ENCODE measurements around the gene TSC22D3. TPM values are rescaled to one million over a fixed set of nuclear protein-coding genes. Genes with fewer than 3 reads are reported as not detected.

The TSC22D3 gene
- total RNA-seq, 1 experiment from 2014 or later: 28.1 TPM

DNA sequence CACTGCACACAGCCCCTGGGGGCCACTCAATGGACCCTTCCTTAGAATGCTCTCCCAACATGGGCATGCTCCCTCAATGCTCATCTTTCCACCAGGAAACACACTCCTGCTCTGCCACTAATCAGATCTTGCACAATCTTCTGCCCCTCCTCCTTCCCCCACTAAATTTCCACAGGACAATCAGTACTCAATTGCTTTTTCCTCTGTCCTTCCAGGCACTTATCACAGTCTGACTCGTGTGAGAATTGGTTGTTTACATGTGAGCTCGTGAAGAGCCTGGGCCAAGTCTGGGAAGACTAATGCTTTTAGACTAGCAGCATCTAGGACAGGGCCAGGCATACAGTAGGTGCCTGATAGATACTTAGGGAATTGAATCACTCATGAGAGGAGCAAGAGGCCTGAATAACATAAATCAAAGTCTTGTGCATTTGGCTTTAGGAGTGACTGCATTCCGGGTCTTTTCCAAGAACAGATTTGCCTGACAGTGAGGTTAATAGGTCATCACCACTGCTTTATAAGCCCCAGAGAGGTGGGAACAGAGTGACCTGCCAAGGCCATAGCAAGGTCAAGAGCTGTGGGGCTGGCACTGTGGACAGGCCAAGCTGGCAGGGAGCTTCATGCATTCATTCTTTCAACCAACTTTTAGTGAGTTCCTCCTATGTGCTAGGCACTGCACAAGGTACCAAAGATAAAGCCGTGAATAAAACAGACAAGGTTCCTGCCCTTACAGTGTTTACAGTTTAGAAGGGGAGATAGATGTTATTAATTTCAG lies 92.3 kb downstream of the TSC22D3 start:
- no peaks in the 10 kb centered on the region for H3K27me3 ChIP-seq (replicated peaks)
- no peaks in the 10 kb centered on the region for H3K36me3 ChIP-seq
- no peaks in the 10 kb centered on the region for H3K4me1 ChIP-seq (replicated peaks)
- no peak overlapping the region for H3K4me3 ChIP-seq
- DNase-seq (ENCODE audit: low read depth in 1 of 2, low spot score in 2 of 2): no peak
- H3K9me3 ChIP-seq (replicated peaks): no peaks in the 10 kb centered on the region
- H3K27ac ChIP-seq: no peak overlapping the region

DNA sequence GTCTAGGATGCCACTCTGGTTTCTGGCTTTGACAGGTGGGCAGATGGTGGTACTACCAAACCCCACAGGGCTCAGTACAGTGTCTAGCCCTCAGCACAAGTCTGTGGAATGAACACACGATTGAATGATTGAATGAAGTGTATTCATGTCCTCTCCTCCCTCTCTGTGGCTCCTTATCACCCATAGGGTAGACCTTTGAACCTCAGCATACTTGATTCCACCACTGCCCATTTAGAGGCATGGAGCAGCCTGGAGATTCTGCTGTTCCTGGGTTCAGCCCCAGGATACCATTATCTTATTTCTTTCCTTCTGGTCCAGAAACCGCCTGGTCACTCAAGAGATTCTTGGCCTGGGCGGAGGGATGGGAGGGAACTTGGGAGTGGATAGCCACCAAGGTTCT lies 93.3 kb downstream of the TSC22D3 start:
- no peaks in the 10 kb centered on the region for H3K9me3 ChIP-seq (replicated peaks)
- H3K36me3 ChIP-seq: no peaks in the 10 kb centered on the region
- no peak overlapping the region for H3K27ac ChIP-seq
- H3K4me1 ChIP-seq (replicated peaks): peaks cover 7% of the 10 kb centered on the region
- no peaks in the 10 kb centered on the region for H3K27me3 ChIP-seq (replicated peaks)
- no peak overlapping the region for H3K4me3 ChIP-seq
- DNase-seq (ENCODE audit: low read depth in 1 of 2, low spot score in 2 of 2): no peak

DNA sequence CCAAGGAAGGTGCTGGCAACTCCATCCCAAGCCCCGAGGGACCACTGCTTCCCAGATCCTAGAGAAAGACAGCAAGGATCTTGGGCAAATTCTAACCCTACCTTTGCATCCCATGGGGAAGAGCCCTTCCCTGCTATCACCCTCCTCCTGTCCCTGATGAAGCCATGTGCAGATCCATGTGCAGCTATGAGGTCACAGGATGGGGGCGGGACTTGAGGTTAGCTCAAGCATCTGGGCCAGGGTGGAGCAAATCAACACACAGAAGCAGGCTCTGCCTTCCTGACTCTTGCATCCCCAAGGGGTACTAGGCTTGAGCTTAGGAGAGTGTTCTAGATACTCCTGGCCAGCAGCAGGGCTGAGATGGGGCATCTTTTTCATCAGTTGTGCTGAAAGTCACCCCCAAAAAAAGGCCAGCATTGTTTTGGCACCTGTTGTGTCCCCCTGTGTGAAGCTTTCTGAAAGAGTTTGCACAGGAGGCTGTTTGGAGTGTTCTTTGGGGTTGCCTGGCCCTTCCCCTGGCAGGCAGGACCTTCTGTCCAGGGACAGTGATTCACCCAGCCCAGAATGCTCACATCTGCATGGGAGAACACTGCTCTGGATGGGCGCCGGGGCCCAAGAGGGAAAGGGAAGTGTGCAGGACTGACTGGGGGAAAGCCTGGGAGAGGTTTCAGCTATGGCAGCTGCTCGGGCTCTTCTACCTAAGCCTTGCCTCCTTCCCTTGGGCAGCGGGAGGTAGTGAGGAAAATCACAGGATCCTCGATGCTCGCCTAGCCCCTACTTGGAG lies 96.4 kb downstream of the TSC22D3 start:
- no peak overlapping the region for H3K27ac ChIP-seq
- no peaks in the 10 kb centered on the region for H3K9me3 ChIP-seq (replicated peaks)
- H3K4me1 ChIP-seq (replicated peaks): peaks cover 29% of the 10 kb centered on the region
- no peaks in the 10 kb centered on the region for H3K27me3 ChIP-seq (replicated peaks)
- H3K36me3 ChIP-seq: no peaks in the 10 kb centered on the region
- DNase-seq (ENCODE audit: low read depth in 1 of 2, low spot score in 2 of 2): peak; percentile 10 to 41
- H3K4me3 ChIP-seq: no peak overlapping the region

DNA sequence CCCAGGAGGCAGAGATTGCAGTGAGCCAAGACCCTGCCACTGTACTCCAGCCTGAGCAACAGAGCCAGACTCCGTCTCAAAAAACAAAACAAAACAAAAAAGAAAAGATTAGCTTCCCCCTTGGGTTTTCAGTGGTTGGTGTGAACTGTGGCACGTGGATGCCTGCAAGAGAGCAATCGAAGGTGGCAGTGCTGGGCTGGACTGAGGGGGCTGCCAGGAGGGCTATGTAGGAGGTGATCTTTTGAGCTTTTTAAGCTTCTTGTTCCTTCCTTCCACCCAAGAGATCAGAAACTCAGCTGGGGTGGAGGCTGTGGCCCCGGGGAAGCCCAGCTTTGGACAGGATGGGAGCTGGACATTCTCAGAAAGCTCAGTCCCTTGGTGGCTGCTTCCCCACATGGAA lies 97.7 kb downstream of the TSC22D3 start:
- H3K4me1 ChIP-seq (replicated peaks): peaks cover 41% of the 10 kb centered on the region
- H3K36me3 ChIP-seq: no peaks in the 10 kb centered on the region
- no peak for DNase-seq (ENCODE audit: low read depth in 1 of 2, low spot score in 2 of 2)
- peak overlapping the region; percentile 75 for H3K27ac ChIP-seq
- no peaks in the 10 kb centered on the region for H3K9me3 ChIP-seq (replicated peaks)
- H3K4me3 ChIP-seq: no peak overlapping the region
- H3K27me3 ChIP-seq (replicated peaks): no peaks in the 10 kb centered on the region

DNA sequence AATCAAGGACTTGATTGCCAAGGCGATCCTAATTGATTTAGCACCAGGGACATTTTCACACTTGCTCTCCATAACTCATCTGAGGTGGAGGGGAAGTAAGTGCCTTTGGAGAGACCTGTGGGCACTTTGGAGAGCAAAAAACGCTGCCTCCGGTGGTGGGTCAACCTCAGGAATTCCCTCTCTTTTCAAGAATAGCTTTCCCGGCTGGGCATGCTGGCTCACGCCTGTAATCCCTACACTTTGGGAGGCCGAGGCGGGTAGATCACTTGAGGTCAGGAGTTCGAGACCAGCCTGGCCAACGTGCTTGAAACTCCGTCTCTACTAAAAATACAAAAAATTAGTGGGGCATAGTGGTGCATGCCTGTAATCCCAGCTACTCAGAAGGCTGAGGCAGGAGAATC lies 98.1 kb downstream of the TSC22D3 start:
- Histone ChIP-seq H3K4me1 (replicated peaks) (peaks cover 43% of the 10 kb centered on the region), H3K27ac (peak overlapping the region; percentile 75), H3K4me3 (peak overlapping the region; percentile 39; the same call in 1 of the 2 replicates), H3K36me3 (no peaks in the 10 kb centered on the region), H3K27me3 (replicated peaks) (no peaks in the 10 kb centered on the region), H3K9me3 (replicated peaks) (no peaks in the 10 kb centered on the region)
- DNase-seq (ENCODE audit: low read depth in 1 of 2, low spot score in 2 of 2): peak in 1 of 2 experiments; percentile 43

DNA sequence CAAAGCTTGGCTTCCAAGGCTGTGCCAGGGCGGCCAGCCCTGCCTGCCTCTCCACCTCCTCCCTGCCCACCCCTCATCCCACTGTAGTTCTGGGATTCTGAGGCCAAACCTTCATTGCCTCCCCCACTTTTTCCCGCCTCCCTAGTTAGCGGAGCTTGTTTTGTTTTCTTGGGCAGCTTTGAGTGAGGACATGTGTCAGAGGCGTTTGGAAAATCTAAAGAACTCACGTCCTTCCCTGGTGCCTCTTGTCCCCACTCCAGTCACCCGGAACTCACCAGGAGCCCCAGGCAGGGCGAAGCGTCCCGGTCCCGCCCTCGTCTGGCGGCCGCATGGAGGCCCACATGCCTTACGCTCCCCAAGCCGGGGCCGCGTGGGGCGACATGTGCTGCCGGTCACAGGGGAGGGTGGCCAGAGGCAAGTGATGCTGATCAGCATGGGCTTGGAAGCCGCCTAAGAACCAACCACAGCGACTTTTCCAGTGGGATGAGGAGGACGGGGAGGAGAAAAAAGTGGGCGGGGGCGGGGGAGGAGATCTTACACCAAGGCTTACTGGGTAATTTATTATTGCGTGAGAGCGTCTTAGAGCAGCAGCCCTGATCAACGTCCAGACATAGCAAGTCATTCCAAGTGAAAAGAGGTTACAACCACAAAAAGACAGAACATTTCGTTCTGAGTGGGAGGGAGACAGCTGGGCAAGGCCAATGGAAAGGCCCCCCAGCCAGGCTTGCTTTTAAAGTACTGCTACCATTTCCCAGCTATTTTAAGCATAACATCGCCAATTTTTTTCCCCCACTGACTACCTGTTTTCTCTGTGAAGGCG lies 98.8 kb downstream of the TSC22D3 start:
- H3K27ac ChIP-seq: peak overlapping the region; percentile 75
- H3K9me3 ChIP-seq (replicated peaks): no peaks in the 10 kb centered on the region
- no peaks in the 10 kb centered on the region for H3K36me3 ChIP-seq
- H3K4me3 ChIP-seq: peak overlapping the region; percentile 39
- H3K27me3 ChIP-seq (replicated peaks): no peaks in the 10 kb centered on the region
- peak; percentile 80 to 83 for DNase-seq (ENCODE audit: low read depth in 1 of 2, low spot score in 2 of 2)
- H3K4me1 ChIP-seq (replicated peaks): peaks cover 43% of the 10 kb centered on the region

DNA sequence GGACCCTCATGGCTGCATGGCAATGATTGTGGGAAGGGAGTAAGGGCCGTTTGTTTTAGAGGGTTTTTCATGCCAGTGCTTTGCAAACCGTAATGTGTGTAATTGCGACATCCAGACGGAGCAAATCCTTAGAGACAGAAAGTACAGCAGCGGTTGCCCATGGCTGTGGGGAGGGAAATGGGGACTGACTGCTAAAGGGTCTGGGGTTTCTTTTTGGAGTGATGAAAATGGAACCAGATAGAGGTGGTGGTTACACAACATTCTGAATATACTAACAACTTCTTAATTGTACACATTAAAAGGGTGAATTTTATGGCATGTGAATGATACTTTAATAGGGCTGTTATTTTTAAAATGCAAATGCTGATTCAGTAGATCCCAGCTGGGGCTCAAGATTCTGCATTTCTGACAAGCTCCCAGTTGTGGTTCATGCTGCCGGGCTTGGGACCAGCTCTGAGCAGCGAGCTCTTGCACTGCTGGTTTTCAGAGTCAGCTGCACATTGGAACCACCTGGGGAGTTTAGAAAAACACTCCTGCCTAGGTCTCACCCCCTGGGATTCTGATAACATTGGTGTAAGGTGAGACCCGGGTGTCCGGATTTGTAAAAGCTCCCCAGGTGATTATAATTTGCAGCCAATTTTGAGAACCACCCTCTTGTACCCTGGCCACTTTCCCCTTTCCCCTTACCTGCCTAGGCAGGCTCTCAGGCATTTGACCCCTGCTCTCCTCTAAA lies 99.6 kb downstream of the TSC22D3 start:
- H3K9me3 ChIP-seq (replicated peaks): no peaks in the 10 kb centered on the region
- H3K4me3 ChIP-seq: peak overlapping the region; percentile 39
- DNase-seq (ENCODE audit: low read depth in 1 of 2, low spot score in 2 of 2): no peak
- peaks cover 43% of the 10 kb centered on the region for H3K4me1 ChIP-seq (replicated peaks)
- peak overlapping the region; percentile 47 for H3K27ac ChIP-seq
- no peaks in the 10 kb centered on the region for H3K27me3 ChIP-seq (replicated peaks)
- H3K36me3 ChIP-seq: no peaks in the 10 kb centered on the region

DNA sequence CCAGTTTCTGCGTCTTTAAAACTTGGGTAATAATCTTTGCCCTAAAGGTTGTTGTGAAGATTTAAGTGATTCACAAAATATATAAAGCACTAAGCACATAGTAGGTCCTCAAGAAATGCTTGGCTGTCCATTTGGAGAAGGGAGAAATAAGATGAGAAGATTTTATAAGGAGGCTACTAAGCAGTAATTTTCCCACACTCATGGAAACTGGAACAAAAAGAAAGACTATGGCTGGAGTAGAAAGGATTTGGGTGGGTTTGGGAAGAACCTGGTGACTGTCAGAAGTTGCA lies 100.3 kb downstream of the TSC22D3 start:
- peaks cover 43% of the 10 kb centered on the region for H3K4me1 ChIP-seq (replicated peaks)
- H3K9me3 ChIP-seq (replicated peaks): no peaks in the 10 kb centered on the region
- no peak for DNase-seq (ENCODE audit: low read depth in 1 of 2, low spot score in 2 of 2)
- H3K27ac ChIP-seq: no peak overlapping the region
- no peaks in the 10 kb centered on the region for H3K36me3 ChIP-seq
- H3K4me3 ChIP-seq: no peak overlapping the region
- no peaks in the 10 kb centered on the region for H3K27me3 ChIP-seq (replicated peaks)

DNA sequence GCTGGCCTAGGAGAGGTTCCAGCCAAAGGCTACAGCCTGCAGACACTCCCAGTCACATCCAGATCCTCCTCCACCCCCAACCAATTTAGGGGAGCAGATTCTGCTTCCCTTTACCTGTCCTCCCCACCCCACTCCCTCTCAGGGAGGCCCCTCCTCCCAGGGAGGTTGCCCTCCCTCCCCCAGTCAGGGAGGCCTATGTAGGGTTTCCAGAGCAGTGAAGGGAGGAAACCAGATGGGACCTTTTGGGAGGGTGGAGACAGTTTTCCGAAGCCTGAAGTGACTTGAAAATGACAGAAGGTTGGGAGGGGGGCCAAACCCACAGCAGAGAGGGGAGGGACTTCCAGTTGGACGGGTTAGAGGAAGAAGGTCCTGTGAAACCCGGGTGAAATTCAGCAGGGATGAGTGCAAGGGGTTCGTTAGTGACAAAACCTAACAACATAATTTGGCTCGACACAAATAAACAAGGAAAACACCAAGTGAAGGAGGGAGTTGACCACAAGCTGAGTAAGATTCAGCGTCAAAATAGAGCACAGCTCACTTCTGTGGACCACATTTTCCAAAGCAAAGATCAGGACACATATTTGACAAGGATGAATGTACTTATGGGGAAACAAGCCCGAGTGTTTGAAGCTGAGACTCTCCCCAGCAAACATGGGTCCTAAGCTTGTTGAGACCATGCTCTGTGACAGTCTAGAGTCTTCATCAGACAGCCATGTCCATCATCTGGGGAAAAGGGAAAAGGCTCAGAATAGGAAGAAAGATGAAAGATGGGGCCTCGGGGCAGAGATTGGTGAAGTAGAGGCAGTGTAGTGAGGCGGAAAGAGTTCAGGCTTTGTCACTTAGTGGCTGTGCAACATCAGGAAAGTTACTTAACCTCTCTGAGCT lies 100.9 kb downstream of the TSC22D3 start:
- DNase-seq (ENCODE audit: low read depth in 1 of 2, low spot score in 2 of 2): peak; percentile 41 to 47
- peaks cover 43% of the 10 kb centered on the region for H3K4me1 ChIP-seq (replicated peaks)
- H3K36me3 ChIP-seq: no peaks in the 10 kb centered on the region
- no peaks in the 10 kb centered on the region for H3K27me3 ChIP-seq (replicated peaks)
- H3K4me3 ChIP-seq: no peak overlapping the region
- H3K9me3 ChIP-seq (replicated peaks): no peaks in the 10 kb centered on the region
- H3K27ac ChIP-seq: peak overlapping the region; percentile 68

DNA sequence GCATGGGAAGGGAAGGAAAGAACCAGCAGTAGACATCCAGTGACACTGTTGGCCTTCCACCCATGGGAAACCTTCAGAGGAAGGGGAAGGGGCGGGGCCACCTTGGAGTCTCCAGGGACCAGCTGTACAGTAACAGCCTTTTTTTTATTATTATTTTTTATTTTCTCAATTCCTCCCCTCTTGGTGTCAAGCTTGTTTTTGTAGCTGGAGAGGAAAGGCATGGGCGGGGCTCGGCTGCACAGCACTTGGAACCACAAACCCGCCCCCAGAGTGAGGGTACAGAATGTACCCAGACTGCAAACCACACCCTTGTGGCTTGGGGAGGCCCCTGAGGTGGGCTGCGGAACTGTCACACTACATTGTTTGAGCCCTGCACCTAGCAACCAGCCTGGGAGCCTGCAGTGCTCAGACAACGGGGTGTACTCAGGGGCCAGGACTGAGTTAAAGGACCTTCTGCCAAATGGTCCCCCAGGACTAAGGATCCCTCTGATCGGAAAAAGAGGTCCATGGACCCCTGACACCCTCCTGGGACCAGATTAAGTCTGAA lies 101.6 kb downstream of the TSC22D3 start:
- peak; percentile 45 to 58 for DNase-seq (ENCODE audit: low read depth in 1 of 2, low spot score in 2 of 2)
- Histone ChIP-seq H3K36me3 (no peaks in the 10 kb centered on the region), H3K4me1 (replicated peaks) (peaks cover 43% of the 10 kb centered on the region), H3K4me3 (no peak overlapping the region), H3K27me3 (replicated peaks) (no peaks in the 10 kb centered on the region), H3K9me3 (replicated peaks) (no peaks in the 10 kb centered on the region), H3K27ac (peak overlapping the region; percentile 68)

DNA sequence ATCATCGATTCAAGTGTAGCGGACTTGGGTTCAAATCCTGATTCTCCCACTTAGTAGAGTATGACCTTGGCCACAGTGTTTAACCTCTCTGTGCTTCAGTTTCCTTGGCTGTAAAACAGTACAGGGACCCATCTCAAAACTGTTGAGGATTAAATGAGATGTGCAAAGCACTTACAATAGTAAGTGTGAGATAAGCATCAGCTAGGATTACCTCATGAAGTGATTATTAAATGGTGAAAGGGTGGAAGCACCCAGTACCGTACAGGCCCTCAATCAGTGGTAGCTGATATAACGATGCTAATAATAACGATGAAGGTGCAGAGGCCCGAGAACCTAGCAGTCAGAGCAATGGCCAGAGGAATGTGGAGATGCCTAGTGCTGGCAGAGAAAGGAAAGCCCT lies 102.2 kb downstream of the TSC22D3 start:
- no peak overlapping the region for H3K4me3 ChIP-seq
- no peaks in the 10 kb centered on the region for H3K9me3 ChIP-seq (replicated peaks)
- DNase-seq (ENCODE audit: low read depth in 1 of 2, low spot score in 2 of 2): no peak
- H3K27ac ChIP-seq: peak overlapping the region; percentile 27
- H3K4me1 ChIP-seq (replicated peaks): peaks cover 43% of the 10 kb centered on the region
- no peaks in the 10 kb centered on the region for H3K36me3 ChIP-seq
- H3K27me3 ChIP-seq (replicated peaks): no peaks in the 10 kb centered on the region

DNA sequence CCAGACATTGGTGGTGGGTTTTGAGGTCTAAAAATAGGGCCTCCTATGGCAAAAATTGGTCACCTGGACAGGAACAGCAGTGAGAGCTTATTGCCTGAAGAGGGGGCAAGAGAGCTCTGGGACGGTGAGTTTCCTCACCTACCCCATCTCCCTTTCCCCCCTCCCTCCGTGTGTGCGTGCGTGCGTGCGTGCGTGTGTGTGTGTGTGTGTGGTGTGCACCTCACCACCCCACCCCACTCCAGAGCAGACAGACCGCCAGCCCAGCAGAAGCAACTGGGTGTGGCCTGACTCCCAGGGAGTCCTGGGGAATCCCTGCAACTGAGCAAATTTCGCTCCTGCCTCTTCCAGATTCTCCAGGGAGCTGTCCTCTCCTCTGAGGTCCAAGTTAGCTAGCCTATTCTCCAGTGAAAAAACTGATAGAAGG lies 102.6 kb downstream of the TSC22D3 start:
- peak; percentile 75 to 85 for DNase-seq (ENCODE audit: low read depth in 1 of 2, low spot score in 2 of 2)
- H3K4me3 ChIP-seq: no peak overlapping the region
- no peaks in the 10 kb centered on the region for H3K36me3 ChIP-seq
- peaks cover 42% of the 10 kb centered on the region for H3K4me1 ChIP-seq (replicated peaks)
- no peaks in the 10 kb centered on the region for H3K27me3 ChIP-seq (replicated peaks)
- H3K27ac ChIP-seq: peak overlapping the region; percentile 27
- no peaks in the 10 kb centered on the region for H3K9me3 ChIP-seq (replicated peaks)

All from SJSA1 (cell line).